Adipocyte (in vitro differentiated cells): Measurements from ENCODE around the gene KCTD18.

Source experiments
- DNase-seq: peaks from one replicate; pipeline ENCODE4 v3.0.0-alpha.2; 2015; ENCODE audit warnings: low read depth
- H3K27me3 ChIP-seq: replicated peaks from 2 replicates; pipeline ENCODE4 v1.7.0; 2013; ENCODE audit warnings: mild to moderate bottlenecking, low read length, moderate library complexity; ENCODE audit not compliant: control insufficient read depth, insufficient read depth
- H3K36me3 ChIP-seq: 2 replicates; pipeline ENCODE4 v1.7.0; 2013; ENCODE audit warnings: low read length, mild to moderate bottlenecking, moderate library complexity; ENCODE audit not compliant: control insufficient read depth, insufficient read depth, severe bottlenecking
- H3K4me1 ChIP-seq: 2 replicates; pipeline ENCODE4 v1.7.0; 2013; ENCODE audit warnings: mild to moderate bottlenecking, low read length, moderate library complexity; ENCODE audit not compliant: control insufficient read depth, insufficient read depth
- H3K4me3 ChIP-seq: 2 replicates; pipeline ENCODE4 v1.7.0; 2013; ENCODE audit warnings: mild to moderate bottlenecking, low read length, moderate library complexity
- H3K9ac ChIP-seq: 2 replicates; pipeline ENCODE4 v1.7.0; 2013; ENCODE audit warnings: mild to moderate bottlenecking, low read length, moderate library complexity
- H3K9me3 ChIP-seq: 2 replicates; pipeline ENCODE4 v1.7.0; 2013; ENCODE audit warnings: mild to moderate bottlenecking, low read length, moderate library complexity; ENCODE audit not compliant: control insufficient read depth

KCTD18 gene

GRCh38 chr2:200469708-200470211, 40.1 kb downstream of the KCTD18 start:
- H3K9me3 ChIP-seq = no peaks in the 10 kb centered on the region
- H3K4me3 ChIP-seq = no peak overlapping the region
- H3K27me3 ChIP-seq = no peaks in the 10 kb centered on the region
- peaks cover 23% of the 10 kb centered on the region for H3K4me1 ChIP-seq
- H3K9ac ChIP-seq = no peak overlapping the region
- peaks cover 58% of the 10 kb centered on the region for H3K36me3 ChIP-seq
- no peak for DNase-seq

GRCh38 chr2:200467806-200468681, 41.8 kb downstream of the KCTD18 start:
- Histone ChIP-seq H3K4me3 (peak overlapping the region; percentile 69), H3K36me3 (peaks cover 49% of the 10 kb centered on the region), H3K27me3 (no peaks in the 10 kb centered on the region), H3K4me1 (peaks cover 23% of the 10 kb centered on the region), H3K9me3 (no peaks in the 10 kb centered on the region), H3K9ac (peak overlapping the region; percentile 76)
- DNase-seq = no peak

- no peaks in the 10 kb centered on the region for H3K9me3 ChIP-seq
- H3K36me3 ChIP-seq = peaks cover 42% of the 10 kb centered on the region
- no peak for DNase-seq
- H3K4me3 ChIP-seq = peak overlapping the region; percentile 69
- peaks cover 23% of the 10 kb centered on the region for H3K4me1 ChIP-seq
- H3K27me3 ChIP-seq = no peaks in the 10 kb centered on the region
- peak overlapping the region; percentile 76 for H3K9ac ChIP-seq
Measured at GRCh38 chr2:200466425-200467418, 43.1 kb downstream of the KCTD18 start.

GRCh38 chr2:200463452-200463851, 46.4 kb downstream of the KCTD18 start:
- H3K4me3 ChIP-seq = no peak overlapping the region
- H3K4me1 ChIP-seq = peaks cover 25% of the 10 kb centered on the region
- no peak overlapping the region for H3K9ac ChIP-seq
- no peak for DNase-seq
- no peaks in the 10 kb centered on the region for H3K27me3 ChIP-seq
- H3K9me3 ChIP-seq = no peaks in the 10 kb centered on the region
- H3K36me3 ChIP-seq = peaks cover 19% of the 10 kb centered on the region

- H3K4me1 ChIP-seq = peaks cover 13% of the 10 kb centered on the region
- no peaks in the 10 kb centered on the region for H3K27me3 ChIP-seq
- no peaks in the 10 kb centered on the region for H3K9me3 ChIP-seq
- no peak overlapping the region for H3K4me3 ChIP-seq
- peaks cover 20% of the 10 kb centered on the region for H3K36me3 ChIP-seq
- peak; percentile 18 for DNase-seq
- H3K9ac ChIP-seq = no peak overlapping the region
Measured at GRCh38 chr2:200461846-200462710, 47.8 kb downstream of the KCTD18 start.

GRCh38 chr2:200459101-200459500, 50.8 kb downstream of the KCTD18 start:
- Histone ChIP-seq H3K36me3 (peaks cover 20% of the 10 kb centered on the region), H3K27me3 (no peaks in the 10 kb centered on the region), H3K4me3 (no peak overlapping the region), H3K4me1 (peaks cover 23% of the 10 kb centered on the region), H3K9me3 (no peaks in the 10 kb centered on the region), H3K9ac (no peak overlapping the region)
- no peak for DNase-seq

- no peak overlapping the region for H3K4me3 ChIP-seq
- H3K27me3 ChIP-seq = no peaks in the 10 kb centered on the region
- H3K9ac ChIP-seq = no peak overlapping the region
- H3K36me3 ChIP-seq = peaks cover 6% of the 10 kb centered on the region
- no peak for DNase-seq
- no peaks in the 10 kb centered on the region for H3K9me3 ChIP-seq
- peaks cover 23% of the 10 kb centered on the region for H3K4me1 ChIP-seq
Measured at GRCh38 chr2:200456567-200456966, 53.3 kb downstream of the KCTD18 start.

GRCh38 chr2:200455958-200456421, 53.9 kb downstream of the KCTD18 start:
- Histone ChIP-seq H3K27me3 (no peaks in the 10 kb centered on the region), H3K4me3 (peak overlapping the region; percentile 3), H3K4me1 (peaks cover 23% of the 10 kb centered on the region), H3K36me3 (peaks cover 11% of the 10 kb centered on the region), H3K9ac (no peak overlapping the region), H3K9me3 (no peaks in the 10 kb centered on the region)
- no peak for DNase-seq

- Histone ChIP-seq H3K9ac (no peak overlapping the region), H3K27me3 (no peaks in the 10 kb centered on the region), H3K9me3 (no peaks in the 10 kb centered on the region), H3K4me1 (peaks cover 23% of the 10 kb centered on the region), H3K36me3 (peaks cover 18% of the 10 kb centered on the region), H3K4me3 (peak overlapping the region; percentile 3)
- DNase-seq = no peak
Measured at GRCh38 chr2:200454927-200455801, 54.7 kb downstream of the KCTD18 start.
